GM19395 (cell line): ENCODE measurements around the gene CATSPERZ.

ENCODE experiments used
- ATAC-seq: cut with Tn5 transposase; IDR thresholded peaks from one replicate; pipeline ENCODE4 v1.9.1; 2021; ENCODE audit warnings: mild to moderate bottlenecking, moderate library complexity; ENCODE audit not compliant: unreplicated experiment

CATSPERZ gene

GRCh38 chr11:64263021-64263946 is 36.9 kb upstream of the CATSPERZ start:
- no peak for ATAC-seq

DNA sequence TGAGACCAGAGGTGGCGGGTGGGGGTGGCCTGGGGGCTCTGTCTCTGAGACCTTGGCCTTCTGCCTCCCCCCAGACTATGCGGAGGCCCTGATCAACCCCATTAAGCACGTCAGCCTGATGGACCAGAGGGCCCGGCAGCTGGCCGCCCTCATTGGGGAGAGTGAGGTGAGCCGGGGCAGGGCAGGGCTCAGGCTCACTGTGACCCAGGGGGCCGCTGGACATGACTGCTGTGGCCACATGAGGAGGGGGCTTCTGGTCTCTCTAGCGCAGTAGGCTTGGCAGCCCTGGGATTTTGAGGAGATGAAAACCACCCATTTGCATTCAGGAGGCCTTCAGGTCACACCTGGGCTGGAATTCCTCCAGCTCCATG is 36.2 kb upstream of the CATSPERZ start:
- ATAC-seq: no peak

DNA sequence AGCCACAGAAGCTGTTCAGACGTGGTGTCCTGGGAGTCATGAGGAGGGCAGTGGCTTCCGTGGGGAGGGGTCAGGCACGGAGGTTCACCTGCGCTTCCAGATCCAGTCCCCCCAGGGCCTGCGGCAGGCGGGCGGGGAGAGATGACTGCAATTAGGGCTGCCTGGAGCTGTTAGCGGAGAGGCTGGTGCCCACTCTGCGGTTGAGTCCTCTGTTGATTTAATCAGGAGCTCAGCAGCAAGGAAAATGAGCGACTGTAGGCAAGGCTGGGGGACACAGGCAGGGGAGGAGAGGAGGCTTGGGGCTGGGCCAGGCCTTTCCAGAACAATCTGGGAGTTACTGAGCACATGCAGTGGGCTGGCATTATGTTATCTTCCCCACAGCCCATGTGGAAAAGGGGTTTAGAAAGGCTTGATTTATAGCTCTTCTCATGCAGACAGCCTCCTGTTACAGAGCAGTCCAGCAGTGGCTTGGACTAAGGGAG is 35.7 kb upstream of the CATSPERZ start:
- no peak for ATAC-seq

GRCh38 chr11:64265176-64266160 is 34.7 kb upstream of the CATSPERZ start:
- no peak for ATAC-seq

DNA sequence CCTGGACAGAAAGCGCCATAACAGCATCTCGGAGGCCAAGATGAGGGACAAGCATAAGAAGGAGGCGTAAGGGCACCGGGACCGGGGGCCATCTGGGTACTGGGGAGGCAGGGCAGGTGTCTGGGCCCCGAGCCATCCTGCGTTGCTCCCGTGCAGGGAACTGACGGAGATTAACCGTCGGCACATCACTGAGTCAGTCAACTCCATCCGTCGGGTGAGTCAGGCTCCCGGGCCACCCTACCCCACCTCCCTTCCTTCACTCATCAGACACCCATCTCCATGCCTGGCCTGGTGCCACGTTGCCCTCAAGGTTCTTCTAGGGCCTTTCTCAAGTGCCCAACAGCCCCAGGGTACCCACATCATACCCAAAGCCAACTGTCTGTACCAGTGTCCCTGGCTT is 33.8 kb upstream of the CATSPERZ start:
- no peak for ATAC-seq

DNA sequence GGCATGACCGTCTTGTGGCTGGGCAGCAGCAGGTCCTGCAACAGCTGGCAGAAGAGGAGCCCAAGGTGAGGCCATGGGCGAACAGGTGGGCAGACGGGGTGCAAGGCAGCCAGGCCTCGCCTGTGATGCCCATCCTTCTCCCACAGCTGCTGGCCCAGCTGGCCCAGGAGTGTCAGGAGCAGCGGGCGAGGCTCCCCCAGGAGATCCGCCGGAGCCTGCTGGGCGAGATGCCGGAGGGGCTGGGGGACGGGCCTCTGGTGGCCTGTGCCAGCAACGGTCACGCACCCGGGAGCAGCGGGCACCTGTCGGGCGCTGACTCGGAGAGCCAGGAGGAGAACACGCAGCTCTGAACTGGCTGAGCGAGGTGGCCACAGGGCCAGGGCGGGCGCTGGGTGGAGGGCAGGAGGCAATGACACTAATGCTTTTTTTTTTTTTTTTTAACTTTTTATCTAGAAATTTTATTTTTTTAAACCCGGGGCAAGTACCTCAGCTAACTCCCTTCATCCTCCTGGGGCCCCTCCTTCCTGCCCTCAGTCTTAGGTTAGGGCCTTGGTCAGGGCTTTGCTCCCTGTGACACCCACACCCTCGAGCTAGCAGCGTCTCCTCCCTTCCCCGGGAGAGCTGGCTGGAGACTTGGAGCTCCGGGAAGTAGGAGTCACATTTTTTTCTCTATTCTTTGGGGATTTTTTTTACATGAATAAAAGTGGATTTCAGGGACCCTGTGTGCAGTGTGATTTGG is 32.8 kb upstream of the CATSPERZ start:
- ATAC-seq: no peak

DNA sequence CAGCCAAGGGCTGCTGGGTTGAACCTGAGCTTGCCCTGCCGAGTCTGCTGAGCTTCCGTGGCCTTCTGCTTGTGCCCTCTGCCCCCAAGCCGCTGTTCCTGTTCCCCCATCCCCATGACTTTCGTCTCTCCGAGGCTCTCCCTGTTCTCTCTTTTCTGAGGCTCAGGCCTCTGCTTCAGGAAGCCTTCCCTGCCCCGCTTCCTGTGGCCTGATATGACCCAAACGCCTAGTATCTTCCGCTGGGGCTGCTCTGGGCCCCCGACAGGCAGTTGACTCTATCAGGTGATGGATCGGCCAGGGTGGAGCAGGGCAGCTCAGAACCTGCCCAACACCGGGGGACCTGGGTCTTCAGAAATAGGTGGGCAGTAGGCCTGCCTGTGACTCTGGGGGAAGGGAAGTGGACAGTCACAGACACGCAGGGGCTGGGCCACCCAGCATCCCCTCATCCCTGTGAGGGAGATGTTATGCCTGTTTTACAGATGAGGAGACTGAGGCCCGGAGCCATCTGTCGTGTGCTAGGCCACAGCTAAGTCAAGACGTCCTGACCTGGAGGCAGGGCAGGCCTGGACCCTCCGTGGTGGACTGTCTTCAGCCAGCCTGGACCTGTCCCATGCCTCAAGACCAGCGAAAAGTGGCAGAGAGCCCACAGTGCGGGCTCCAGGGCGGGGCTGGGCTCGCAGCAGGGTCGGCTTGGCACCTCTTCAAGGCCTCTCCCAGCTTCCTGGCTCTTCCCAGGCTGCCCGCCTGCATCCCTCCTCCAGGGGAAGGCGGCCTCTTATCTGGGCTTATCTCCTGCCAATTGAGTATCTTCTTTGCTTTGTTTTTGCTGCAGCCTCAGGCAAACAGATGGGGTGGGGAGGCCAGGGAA is 31.9 kb upstream of the CATSPERZ start:
- no peak for ATAC-seq

GRCh38 chr11:64268893-64269539 is 31.1 kb upstream of the CATSPERZ start:
- peak; percentile 9 for ATAC-seq

DNA sequence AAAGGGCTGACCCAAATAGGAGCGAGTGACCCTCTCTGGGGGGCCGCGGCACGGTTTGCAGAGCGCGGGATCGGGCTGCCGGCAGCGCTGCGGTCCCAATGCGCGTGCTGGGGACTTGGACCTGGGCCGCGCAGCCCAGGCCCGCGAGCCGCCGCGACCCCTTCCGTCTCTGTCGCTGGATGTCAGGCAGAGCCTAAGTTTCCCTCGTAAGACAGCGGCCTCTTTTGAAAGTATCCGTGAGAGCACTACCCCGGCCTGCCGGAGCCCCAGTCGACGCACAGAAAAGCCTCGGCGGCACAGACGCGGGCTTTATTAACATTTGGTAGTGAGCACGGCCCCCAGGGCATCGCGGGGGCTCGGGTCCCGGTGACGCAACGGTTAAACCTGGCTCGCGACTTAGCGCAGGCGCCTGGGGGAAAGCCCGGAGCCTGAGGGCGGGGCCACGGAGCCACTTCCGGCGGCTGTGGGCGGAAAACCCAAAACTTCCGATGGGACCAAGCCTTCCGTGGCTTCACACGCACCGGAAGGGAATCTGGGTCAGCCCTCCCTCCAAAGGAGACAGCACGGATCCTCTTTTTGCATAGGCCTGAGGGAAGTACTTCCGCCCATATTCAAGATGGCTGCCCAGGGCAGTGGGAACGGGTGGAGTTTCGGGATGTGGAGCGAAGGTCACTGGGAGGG is 30.5 kb upstream of the CATSPERZ start:
- peak; percentile 72 for ATAC-seq

GRCh38 chr11:64275031-64275800 is 24.9 kb upstream of the CATSPERZ start:
- no peak for ATAC-seq

- ATAC-seq: no peak
Measured at GRCh38 chr11:64275841-64276240, 24.3 kb upstream of the CATSPERZ start.

DNA sequence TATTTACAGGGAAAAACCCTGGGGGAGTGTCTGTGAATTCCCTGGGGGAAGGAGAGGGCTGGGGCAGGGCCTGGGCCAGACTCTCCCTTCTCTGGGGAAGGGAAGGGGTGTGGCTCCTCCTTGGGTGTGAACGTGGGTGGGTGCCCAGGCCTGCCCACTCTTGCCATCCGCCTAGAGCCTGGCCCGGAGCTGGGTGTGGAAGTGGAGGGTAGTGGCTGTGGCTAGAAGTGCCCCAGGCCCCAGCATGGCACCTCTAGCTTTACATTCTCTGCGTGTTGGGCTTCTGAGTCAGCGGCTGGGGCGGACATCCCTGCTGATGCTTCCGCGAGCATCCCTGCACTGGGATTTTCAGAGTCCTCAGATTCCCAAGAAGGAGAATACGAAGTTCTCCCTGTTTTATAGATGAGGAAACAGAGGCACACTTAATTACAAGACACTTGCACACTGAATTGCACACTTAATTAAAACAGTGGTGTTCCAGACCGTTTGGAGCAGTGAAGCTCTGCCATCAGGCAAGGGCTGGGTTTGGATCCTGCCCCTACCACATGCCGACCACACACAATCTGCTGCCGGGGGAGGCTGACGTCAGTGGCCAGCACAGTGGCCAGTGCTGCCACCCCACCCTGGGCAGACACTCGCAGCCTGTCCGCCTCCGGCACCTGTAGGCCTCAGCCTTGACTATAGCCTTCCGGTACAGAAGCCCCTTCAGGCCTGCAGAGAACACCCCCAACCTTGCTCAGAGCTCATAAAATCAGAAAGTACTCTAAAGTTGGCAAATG is 23.3 kb upstream of the CATSPERZ start:
- ATAC-seq: no peak

- no peak for ATAC-seq
Measured at GRCh38 chr11:64278576-64279190, 21.5 kb upstream of the CATSPERZ start.

DNA sequence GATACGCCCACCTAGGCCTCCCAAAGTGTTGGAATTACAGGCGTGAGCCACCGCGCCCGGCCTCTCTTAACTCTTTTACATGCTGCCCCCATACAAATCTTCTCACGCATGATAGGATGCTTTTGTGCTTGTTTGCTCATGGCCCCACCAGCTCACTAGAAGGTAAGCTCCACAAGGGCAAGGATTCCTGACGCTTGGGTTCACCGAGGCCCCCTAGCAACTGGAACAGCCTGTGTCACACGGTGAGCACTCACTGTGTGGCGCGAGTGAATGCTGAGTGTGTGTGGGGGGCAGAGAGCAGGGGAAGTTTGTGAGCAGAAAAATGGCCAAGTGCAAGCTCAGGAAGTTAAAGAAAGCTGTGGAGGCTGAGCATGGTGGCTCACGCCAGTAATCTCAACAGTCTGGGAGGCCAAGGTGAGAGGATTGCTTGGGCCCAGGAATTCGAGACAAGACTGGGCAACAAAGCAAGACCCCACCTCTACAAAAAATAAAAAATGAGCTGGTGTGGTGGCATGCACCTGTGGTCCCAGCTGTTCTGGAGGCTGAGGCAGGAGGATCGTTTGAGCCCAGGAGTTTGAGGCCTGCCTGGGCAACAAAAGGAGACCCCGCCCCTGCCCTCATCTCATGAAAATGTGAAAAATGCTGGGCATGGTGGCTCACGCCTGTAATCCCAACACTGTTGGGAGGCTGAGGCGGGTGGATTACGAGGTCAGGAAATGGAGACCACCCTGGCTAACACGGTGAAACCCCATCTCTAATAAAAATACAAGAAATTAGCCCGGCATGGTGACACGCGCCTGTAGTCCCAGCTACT is 18.0 kb upstream of the CATSPERZ start:
- no peak for ATAC-seq

- ATAC-seq: no peak
Measured at GRCh38 chr11:64283092-64283491, 17.1 kb upstream of the CATSPERZ start.
